Stimulated activated naive CD4-positive, alpha-beta T cell (primary cell): ENCODE results near the gene MRPS9.
A peak's percentile ranks its signal among the peaks of the same experiment; 100 is the strongest.

ENCODE experiments used
- DNase-seq, 6 experiments: peaks; one replicate each; lab custom pipeline; 2025; lab: John Stamatoyannopoulos, UW

MRPS9 gene

DNA sequence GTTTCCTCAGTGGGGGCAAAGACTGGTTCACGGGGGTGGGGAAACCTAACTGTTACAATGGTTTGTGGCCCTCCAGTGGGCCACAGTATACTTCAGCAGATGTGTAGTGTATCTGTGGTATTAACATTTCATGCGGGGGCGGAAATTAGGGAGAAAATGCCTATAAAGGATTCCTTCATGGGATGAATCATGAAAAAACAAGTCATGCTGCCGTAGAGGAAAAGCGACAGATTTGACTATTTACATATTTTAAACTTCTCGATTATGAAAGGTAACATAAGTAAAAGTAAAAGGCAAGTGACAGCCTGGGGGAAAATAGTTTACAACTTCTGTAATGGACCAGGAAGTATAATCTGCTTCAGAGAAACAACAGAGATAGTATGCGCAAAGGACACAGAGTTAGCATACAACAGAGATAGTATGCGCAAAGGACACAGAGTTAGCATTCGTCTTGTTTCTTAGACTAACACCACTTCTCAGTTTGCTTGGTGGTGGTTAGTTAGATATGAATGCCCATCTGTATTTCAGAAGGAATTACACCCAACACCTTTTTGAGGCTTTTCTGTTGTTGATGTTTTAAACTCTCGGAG is 41.1 kb downstream of the MRPS9 start:
- DNase-seq = no peak

DNA sequence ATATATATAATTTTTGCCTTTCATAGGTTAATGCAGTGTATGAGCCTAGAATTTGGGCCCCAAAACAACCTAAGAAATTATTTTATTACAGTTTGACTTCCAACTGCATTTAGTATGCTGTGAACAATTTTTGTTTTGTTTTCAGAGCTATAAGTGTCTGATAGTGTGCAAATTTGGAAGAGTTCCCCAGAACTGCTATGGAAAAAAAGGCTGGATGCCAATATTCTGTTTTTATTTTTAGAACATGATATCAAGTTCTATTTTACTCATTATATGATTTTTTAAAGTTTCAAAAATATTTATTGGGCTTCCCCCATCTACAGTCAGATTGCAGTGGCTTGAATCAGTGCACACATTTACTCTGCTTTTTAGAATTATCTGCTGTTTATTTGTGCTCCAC is 42.6 kb downstream of the MRPS9 start:
- no peak for DNase-seq

DNA sequence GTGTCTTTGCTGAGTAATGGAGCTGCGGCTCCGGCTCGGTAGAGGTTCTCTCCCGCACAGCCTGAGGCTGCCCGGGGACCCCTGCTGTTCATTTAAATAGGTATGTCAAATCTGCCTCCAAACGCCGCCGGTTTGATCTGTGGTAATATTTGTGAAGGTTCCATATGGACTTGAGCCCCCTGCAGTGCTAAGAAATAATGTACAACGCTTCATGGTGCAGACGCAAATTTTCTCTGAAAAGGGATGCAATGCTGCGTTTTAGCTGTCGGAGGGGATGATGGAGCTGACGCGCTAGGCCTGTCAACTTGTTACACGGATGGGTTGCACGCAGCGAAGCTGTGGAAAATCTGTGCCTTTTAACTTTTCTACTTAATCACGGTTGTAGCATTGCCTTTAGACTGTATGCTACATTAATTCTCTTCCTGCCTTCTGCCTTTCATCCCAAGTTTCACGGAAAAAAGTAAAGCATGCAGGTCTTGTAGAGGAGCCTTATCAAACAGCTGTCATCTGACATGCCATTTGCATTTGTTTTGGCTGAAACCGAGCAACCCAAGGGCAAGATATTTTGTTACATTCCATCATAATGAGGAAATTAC is 43.2 kb downstream of the MRPS9 start:
- DNase-seq = no peak

DNA sequence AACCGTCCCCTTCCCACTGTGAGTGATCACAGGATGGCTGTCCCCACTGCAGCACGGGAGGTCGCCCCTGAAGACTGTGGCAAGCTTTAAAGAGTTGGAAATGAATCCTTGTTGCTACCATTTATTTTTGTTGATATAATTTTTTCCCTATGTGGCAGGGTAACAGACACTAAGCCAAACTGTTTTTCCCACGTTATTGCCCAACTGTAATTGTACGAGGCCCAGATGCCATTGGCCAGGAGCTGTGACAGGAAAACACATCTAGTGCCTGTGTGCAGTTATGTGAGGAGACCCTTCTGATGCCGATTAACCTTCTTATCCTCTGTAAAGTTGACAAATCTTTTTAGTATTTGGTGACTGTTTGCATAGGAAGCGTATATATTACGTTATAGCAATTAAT is 44.2 kb downstream of the MRPS9 start:
- DNase-seq = no peak

DNA sequence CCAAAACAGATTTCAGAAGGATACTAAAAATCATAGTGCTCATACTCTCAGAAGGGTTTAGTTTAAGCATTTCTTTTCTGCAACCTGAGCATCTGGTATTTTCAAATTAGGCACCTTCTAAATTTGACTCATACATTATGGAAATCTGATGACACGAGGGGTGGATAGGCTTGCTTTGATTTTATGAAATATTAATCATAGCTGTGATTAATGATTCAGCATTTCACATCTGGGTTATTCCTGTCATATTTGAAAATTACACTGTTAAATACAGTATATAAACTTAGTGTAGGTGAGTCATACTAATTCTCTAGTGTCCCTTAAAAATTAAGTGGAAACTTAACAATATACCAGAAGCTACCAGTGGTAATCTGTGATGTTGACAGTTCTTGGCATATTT is 47.7 kb downstream of the MRPS9 start:
- no peak for DNase-seq

DNA sequence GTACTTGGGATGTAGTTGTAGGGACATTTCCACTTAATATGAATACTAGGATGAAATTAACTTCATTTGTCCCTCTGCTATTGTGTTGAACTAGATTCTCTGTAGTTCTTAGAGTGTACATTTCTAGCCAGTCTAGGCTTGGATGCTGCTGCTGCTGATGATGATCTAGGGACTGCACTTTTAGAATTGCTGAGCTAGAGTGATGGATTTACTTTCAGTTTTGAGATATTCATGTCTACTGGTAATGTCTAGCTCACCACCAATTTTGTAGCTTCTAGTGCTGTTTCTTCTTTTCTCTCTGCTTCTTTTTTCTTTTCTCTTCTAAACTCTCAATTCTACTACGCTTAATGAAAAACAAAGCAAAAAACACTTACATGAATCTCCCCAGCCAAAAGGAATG is 49.4 kb downstream of the MRPS9 start:
- DNase-seq = no peak

DNA sequence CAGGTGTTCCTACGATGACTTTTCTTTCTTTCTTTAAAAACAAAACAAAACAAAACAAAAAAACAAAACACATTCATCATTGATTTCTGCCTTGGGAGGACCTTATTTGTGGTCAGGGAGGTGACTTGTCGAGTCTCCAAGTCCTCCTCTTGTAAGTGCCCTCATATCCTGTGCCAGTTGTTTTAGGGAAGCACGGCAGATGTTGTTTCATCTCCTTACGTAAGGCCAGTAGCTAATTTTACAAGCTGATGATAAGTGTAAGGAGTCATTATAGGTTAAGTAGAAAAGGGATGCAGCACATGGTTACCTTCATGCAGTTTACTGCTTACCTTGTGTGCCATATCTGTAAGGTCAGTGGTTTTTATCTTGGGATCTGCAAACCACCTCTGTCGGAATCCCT is 52.2 kb downstream of the MRPS9 start:
- no peak for DNase-seq

DNA sequence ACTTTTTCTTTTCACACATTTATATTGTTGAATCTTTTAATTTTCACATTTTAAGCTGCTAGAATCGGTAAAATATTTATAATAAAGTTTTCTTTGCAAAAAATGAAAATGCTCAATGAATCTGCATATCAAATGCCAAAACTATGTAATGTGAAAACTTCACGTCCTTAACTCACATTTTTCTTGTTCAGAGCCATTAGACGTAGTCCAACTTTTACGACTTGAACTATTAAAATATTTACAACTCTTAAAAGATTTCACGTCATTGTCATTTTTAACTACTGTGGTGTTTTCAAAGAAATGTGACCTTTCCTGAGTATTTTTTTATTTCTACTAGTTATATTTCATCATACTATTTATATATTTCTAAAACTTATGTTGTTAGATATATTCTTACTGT is 54.9 kb downstream of the MRPS9 start:
- no peak for DNase-seq

DNA sequence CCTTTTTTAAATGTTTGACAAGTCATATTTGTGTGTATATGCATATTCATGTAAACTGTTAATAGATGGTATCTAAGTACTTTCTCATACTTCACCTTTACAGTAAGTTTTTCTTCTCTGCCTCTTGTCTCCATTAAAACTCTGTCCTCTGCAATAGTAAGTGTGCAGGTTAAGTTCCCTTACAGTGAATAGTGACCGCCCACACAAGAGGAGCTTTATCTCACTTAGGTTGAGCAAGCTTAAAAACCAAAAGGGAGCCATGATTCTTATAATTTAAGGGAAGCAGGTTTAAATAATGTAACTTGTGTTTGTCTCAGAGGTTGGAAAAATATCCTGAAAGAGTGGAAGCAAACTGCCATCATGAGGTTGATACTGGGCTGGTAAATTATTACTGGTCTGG is 61.3 kb downstream of the MRPS9 start:
- DNase-seq = no peak

DNA sequence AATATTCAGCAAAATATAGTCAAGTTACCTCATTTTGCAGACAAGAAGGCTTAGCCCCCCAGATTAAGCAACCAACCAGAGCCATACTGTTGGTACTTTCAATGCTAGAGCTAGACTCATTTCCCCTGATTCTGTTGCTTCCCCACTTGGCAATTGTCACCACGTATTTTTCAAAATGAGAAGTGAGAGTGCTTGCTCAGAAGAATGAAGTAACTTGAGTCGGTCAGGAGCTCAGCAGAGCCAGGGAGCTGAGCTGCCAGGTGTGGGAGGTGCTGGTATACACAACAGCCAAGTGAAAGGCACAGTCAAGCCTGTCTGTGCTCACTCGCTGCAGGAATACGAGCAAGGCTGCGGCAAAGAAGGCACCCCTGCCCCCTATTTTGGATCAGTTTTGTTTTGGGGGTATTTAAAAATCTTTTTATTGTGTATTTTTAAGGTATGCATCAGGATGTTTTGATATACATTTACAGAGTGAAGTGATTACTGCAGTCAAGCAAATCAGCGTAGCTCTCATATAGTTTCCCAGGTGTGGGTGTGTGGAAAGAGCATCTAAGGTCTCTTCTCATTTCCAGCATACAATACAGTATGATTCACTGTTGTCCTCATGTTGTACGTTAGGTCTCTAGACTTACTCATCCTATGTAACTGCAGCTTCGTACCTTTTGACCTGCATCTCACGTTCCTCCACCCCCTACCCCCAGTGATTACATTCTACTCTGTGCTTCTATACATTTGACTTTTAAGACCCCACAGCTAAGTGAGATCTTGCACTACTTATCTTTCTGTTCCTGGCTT is 62.4 kb downstream of the MRPS9 start:
- no peak for DNase-seq

DNA sequence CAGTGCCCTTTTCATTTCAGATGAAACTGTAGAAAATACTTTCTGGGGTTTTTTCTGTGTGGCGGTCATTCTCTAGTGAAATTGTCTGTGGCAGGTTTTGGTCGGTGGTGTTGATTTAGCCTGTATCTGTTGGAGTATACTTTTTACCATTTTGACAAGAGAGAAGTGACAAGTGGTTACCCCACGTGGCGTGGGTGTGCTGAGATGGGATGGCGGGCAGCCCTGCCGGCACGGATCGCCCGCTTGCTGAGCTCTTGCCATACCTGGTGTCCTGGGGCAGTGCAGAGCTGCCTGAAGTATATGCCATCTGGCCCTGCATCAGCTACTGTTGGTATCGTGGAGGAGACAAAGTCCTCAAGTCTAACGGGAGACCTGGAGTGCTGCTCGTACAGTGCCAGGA is 64.1 kb downstream of the MRPS9 start:
- no peak for DNase-seq

DNA sequence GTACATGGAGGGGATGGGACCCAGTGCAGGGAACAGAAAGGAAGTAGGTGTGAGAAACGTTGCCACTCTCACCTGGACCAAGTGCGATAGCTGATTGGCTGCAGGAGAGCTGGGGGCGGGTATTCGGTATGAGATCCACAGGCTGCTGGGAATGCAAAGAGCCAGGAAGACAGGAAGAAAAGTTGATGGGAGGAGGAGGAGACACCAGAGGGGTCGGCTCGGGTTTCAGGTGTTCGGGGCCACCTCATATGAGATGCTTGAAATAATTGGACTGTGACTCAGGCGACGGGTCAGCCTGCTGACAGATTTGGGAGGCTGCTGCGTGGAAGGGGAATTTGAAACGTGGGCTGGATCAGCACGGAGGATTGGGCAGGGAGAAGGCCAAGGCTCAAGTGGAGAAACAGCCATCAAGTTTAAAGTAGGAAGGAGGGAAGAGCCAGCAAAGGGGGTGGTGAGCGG is 65.1 kb downstream of the MRPS9 start:
- no peak for DNase-seq

DNA sequence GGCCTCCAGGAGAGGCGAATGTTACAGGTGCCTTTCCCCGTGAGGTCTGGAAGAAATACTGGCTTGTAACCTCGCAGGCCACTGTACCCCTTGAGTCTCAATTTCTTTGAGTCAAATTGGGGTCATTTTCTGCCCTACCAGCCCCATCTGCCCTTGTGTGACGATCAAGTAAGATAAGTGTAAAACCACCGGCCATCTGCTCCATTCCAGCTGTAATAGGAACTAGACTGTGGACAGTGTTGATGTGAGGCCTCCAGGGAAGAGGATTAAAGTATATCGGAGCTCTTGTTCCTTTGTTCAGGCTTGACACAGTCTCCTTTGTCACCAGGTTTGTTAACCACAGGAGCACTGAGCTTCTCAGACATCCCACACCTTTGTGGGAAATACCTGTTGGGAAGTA is 65.6 kb downstream of the MRPS9 start:
- no peak for DNase-seq

DNA sequence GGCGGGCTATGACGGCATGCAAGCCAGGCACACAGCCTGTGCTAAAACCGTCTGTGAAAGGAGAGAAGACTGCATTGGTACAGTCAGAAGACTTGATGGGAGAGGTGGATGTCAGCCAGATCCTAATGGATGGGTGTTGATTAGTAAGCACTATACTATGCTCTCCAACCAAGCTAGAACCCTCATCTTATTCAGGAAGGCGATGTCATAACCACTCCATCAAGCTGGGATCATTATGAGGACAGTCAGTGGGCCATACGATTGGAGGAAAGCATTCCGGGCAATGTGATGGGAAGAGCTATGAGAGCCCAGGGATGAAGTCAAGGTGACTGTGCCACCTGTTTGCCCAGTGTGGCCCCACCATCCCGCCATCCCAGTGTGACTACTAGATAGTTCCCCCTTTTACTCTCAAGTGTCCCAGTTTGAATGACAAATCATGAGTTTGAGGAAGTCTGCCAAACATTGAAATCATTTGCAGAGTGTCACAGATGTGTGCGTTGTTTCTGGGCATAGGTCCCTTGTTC is 66.4 kb downstream of the MRPS9 start:
- DNase-seq = no peak

DNA sequence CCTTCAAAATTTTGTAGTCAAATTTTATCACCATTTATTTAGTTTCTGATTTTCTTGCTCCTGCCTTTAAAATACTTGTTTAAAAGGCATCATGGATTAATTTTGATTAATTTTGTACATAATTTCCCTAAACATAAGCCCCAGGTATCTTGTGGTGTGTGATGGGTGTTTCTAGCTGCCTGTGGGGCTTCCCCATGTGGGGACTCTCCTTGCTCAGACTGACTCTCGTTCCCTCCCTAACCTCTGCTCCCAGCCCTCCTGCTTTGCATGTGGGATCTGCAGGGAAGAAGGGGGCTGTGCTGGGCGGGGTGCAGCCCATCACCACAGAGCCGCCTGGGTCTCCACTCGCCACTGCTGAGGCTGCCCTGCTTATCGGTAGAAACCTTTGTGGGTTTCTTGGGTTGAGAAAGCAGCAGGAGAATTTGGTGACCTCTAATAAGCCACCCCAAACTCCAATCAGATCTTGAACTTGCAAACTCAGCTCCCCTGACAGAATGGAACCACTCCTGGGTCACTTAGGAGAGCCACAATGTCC is 72.5 kb downstream of the MRPS9 start:
- no peak for DNase-seq

DNA sequence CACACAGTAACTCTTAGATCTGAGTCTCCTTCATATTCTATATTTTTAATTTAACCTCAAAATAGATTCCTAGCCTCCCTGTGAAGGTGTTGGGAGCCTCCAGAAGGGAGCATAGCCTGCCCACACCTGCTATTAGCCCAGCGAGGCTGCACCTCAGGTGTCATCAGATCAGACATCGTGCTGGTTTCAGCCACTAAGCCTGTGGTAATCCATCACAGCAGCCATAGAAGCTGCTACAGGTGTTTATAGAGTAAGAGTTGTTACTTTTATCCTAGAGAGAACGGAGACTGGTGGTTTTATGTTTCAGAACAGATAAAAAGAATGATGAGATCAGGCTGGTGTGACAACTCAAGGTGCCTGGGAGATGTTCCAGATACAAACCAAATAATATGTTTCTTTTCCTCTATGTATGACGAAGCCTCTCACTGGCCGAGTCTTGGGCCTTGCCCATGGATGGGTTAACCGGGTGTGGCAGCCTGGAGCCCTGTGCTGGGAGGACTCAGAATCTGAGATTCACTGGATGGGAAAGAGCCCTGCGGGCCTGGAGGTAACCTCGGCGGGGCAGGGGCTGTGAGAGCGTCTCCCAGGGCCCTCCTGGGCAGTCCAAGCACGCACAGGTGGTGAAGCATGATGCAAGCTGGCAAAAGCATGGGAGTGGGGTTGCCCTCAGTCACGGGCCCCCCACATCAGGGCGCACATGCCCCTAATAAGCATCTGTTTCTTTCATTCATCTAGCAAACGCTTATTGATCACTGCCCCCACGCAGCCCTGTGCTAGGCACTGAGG is 73.7 kb downstream of the MRPS9 start:
- no peak for DNase-seq

DNA sequence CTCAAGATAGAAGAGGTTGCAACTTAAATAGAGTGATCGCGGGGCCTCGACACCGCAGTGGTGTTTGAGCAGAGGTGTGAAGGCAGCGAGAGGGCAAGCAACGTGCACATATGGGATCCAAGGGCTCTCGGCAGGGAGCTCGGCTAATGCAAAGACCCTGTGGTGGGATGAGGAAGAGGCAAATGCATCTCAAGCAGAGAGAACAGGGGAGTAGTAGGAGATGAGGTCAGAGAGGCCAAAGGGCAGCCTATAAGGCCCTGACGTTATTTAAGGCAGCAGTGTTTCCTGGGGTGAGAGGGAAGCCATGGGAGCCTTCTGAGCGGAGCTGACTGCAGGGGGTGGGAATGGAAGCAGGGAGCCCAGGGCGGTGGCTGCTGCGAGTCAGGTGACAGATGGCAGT is 74.5 kb downstream of the MRPS9 start:
- DNase-seq = no peak

DNA sequence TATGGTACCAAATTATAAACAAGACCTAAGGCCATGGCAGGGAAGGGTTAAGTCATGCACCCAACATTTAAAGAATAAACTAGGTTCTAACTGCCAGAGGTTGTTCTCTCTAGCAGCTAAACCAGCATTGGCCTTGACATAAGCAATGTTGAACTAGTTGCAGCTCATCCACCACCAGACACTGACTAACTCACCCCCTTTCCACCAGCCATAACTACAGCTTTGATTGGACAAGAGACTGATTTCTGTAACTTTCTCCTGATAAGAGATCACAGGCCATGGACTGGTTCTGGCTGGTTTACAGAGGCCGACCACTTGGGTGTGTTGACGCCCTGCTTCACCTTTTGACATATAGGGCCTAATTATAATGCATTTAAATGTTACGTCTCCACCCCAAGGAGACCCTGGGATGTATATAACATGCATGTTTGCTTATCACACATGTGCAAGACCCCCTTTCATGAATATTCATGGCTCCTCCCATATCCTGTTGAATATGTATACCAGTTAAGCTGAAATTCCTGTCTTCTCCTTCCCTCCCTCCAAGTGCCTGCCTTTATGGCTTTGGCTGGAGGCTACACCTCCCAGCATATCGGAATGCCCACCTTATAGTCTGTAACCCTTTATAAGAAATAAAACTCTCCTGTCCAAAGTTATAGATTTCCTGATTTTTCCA is 75.9 kb downstream of the MRPS9 start:
- DNase-seq = no peak

DNA sequence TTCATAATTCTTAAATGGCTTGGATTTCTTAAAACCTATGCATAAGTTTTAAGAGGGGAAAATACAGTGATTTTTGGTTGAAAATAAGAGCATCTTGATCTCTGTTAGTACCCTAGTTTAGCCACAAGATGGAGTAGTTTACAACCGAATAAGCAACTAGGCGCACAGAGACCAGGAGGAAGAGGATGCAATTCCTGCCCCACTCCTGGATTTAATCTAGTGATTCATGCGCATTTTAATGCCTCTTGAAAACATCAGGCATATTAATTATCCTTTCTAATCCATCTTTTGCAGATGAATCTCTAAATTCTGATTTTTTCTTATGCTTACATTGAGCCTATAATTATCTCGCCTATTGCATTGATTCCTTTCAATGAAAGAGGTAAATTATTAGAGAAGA is 76.7 kb downstream of the MRPS9 start:
- DNase-seq = peak in 2 of 6 experiments; percentile 5 to 23

DNA sequence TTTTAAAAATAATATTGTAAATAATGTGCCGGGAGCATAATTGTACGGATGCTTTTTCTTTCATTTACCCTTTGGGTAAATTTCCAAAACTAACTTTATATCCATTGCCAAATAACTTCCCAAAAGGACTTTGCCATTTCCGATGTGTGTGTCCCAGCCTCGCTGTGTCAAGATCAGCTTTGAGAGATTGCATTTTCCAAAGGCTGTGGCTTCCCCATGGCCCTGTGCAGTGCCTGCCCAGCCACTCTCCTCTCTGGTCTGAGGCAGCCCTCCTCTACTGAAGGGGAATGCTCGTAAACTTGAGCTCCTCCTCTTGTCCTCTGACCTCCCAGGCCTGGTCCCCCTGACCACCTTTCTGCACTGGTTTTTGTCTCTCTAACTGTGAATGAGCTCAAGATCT is 78.5 kb downstream of the MRPS9 start:
- DNase-seq = no peak

DNA sequence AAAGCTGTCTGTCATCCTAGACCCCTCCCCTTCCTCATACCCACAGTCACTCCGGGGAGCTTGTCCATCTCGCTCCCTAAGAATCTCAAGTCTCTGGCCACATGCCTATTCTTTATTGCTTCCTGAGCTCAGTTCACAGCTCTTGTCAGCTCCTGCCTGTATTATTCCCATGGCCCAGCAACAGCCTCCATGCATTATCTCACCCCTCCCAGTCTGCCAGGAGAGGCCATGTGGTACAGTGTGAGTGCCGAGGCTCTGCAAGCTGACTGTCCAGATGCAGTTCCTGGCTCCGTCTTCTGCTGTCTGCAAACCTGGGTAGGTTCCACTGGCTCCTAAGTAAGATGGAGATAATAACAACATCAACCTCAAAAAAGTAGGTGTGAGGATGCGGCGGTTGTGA is 79.7 kb downstream of the MRPS9 start:
- no peak for DNase-seq

DNA sequence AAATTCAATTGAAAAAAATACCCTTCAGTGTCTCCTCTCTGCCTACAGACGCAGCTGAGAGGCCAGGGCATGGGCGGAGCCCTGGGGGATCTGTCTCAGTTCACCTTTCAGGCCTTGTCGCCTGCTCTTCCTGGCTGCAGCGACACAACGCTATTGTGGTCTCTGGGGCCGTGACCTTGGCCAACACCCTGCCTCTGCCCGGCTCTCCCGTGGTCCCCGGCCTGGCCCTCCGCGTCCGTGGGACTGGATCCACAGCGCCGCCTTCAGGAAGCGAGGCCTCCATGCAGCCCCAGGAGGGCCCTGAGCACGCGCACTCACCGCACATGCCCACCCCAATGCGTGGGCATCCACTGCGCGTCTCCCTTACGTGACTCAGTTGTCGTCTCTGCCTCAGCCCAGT is 81.1 kb downstream of the MRPS9 start:
- no peak for DNase-seq
